Posterior vena cava (tissue), 2 donors: ENCODE data around the gene P3R3URF. TPM values are rescaled to one million over a fixed set of nuclear protein-coding genes. Genes with fewer than 3 reads are reported as not detected.
A peak's percentile ranks its signal among the peaks of the same experiment; 100 is the strongest.

Experiments used
- DNase-seq: peaks from one replicate; pipeline ENCODE4 v3.0.0-alpha.2; 2020; ENCODE audit warnings: low spot score
- intact Hi-C, 2 donors: fragments of 100-400 bp; cut with DNase I; formaldehyde crosslinking; loops; one replicate each; pipeline versions ENCODE4 v1.14.1 to v1.14.2; 2022 to 2023
- total RNA-seq, 2 donors: library from RNA; stranded (reverse); fragmentation: NEBNext Ultra II Directional; extraction: Animal tissue kit (Norgen Biotek cat#: 25700); gene quantifications; one replicate each; pipeline ENCODE4 v1.2.1, GENCODE V29; 2021
- donor health status: DM: yes; HTN: yes; CAD: no.
- donor health status: DM: yes; HTN: yes; CAD: no.

The P3R3URF gene
- total RNA-seq, 2 donors from 2014 or later: not detected

DNA sequence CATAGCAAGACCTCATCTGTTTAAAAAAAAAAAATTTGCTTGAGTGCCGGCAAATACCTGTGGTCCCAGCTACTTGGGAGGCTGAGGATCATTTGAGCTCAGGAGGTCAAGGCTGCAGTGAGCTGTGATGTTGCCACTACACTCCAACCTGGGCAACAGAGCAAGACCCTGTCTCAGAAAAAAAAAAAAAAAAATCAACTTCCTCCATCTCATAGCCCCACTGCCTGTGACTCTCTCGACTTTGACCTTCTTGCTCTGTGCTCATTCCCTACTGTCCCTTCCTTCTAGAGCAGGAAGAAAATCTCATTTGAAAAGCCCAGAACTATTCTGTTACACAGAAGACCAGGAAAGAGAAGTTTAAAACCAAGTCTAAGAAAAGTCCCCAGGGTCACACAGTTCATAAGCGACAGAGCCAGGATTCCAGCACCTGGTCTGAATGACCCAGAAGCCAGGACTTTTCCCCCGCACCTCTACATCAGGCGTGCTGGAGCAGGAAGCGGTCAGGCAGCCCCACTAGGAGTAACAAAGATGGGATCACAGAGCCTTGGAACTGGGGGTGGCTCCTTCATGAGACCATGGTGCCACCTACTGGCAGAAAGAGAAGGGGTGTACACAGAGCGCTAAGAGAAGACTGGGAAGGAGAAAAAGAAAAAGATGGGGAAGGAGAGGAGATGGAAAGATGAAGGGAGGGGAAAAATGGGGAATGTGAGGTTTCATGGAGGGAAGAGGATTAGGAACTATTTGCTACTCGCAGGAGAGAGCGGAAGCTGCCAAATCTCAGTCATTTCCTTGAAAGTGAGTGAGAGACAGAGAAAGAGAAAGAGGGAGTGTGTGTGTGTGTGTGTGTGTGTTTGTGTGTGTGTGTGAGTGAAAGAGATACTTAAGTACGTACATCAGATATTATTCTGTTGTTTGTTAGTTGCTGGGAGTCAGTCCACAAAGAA lies 3.1 kb upstream of the P3R3URF start:
- no peak for DNase-seq
- intact Hi-C loops: loop anchor here (2.0 kb wide), 2 partner anchors 143 to 145 kb away; no protein-coding TSS in a partner anchor

DNA sequence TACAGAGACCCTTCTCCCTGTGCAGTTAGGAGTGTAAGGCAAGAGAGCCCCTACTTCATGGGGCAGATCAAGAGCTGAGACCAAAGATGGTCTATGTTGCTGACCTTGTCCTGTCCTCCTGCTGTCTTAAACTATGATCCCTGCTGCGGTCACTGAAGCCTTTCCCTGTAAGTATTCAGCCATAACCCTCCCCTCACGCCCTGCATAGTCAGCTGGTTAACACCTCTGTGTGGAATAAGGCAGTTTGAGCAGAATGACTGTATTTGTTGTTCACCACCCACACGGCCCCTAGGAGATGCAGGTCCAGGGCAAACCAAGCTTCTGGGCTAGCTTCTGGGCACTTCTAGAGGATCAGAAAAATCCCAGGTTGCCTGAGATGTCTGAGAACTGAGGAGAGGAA lies 1.0 kb downstream of the P3R3URF start:
- intact Hi-C loops: no loop called here

DNA sequence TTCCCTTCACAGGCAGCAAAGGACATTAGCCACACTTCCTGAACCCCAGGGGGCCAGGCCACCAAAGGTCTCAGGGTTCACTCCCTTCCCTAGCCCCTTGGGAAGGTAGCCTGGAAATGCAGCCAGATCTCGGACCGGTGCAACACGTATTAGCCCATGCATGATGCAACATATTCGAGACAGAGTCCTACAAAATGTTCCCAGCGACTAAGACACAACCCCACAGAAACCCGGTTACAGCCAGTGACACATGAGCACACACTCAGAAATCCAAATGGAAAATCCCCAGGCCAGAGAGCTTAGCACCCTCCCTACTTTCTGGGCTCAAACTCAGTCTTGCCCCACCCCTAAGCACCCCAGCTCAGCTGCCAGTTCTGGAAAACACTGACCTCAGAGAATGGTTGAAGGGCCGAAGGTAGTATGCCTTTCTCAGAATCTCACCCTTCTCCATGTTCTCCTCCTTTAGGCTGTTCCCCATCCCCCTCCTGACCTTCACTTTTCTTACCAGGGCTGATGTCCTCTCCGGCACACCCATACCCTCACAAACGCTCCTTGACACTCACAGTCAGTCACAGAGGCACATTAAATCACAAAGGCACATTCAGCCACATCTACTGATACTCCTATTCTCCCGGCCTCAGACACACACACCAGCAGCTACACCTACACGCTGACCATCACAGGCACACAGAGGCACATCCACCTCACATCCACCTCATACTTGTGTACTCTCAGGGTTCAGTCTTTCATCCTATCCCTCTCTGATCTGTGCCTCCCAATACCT lies 1.6 kb downstream of the P3R3URF start, which contains the start of gene TSPAN1:
TSPAN1 (plus strand) TSS at position 640 of the 784 bp plus-strand sequence. CDS start 6,021 bp downstream, outside the sequence.
- intact Hi-C loops: loop anchor here in 1 of 2 donors (5.0 kb wide), 1 partner anchor 42 kb away; the partner anchor contains the start of gene PIK3R3
- DNase-seq: no peak

More for the DNA sequence above, 1.0 kb downstream of the P3R3URF start:
- DNase-seq: no peak

DNA sequence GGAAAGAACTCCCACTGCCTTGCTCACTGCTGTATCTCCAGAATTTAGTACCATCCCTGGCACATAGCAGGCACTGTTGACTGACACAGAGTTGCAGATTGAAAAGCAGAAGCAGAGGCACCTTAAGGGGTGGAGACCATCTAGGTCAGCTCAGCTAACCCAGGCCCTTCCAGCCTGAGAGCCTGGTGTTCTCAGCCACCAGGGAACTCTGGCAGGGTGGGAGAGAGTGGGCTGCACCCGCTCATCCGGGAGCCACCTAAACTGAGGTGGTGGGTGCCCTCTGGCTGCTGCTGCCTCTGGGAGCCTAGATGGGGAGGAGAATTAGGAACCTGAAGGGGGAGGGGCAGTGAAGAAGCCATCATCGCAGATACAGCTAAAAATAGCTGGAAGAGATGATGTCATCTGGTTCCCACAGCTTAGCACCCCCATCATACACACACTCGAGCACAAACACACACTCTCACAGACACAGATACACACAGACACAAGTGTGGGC lies 2.9 kb downstream of the P3R3URF start:
- intact Hi-C loops: loop anchor here in 1 of 2 donors (5.0 kb wide), 1 partner anchor 41 kb away; the partner anchor contains the start of gene PIK3R3
- DNase-seq: no peak

DNA sequence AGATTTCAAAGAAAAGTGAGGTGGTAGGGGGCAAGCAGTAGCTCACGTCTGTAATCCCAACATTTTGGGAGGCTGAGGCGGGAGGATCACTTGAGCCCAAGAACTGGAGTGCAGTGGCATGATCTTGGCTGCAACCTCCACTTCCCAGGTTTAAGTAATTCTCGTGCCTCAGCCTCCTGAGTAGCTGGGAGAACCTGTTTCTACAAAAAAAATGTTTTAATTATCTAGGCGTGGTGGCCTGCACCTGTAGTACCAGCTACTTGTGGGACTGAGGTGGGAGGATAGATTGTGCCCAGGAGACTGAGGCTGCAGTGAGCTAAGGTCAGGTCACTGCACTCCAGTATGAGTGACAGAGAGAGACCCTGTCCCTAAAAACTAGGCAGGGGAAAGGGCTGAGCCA lies 4.0 kb downstream of the P3R3URF start:
- intact Hi-C loops: loop anchor here in 1 of 2 donors (5.0 kb wide), 1 partner anchor 40 kb away; the partner anchor contains the start of gene PIK3R3
- no peak for DNase-seq

DNA sequence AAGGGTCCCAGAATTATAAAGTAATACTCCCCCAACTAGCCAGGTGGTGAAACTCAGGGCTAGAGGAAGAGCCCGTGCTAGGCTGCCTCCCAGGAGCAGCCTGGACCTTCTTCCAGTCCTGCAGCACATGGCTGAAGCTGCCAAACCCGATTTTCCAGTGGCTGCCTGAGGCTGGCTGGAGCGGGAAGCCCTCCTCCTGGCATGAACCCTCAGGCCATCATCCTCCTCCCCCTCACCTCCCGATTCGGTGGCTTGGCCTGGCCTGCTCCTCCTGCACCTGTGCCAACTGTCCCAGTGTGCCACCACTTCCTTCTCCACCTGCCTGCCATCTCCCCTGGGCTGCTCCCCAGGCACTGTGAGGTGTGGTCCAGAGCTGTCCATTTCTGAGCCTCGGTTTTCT lies 4.4 kb downstream of the P3R3URF start:
- intact Hi-C loops: loop anchor here in 1 of 2 donors (5.0 kb wide), 1 partner anchor 40 kb away; the partner anchor contains the start of gene PIK3R3
- no peak for DNase-seq

DNA sequence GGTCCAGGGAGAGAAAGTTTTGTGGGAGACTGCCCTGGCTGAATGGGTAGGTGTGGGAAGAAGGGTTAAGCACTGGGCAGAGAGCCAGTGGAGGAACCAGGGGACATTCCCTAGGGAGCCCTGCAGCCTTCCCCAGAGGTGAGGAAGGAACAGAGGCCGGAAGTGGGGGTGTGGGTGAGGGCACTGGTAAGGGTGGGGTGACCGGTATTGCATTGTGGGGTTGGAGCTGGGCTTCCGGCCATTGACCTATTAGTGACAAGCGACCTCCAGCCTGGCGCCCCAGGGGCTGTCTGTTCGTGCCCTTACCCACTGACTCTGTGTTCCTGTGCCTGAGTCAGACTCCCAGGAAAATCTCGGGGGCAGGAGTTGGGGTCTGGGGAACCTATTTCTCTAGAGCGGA lies 4.9 kb downstream of the P3R3URF start:
- DNase-seq: no peak
- intact Hi-C loops: loop anchor here in 1 of 2 donors (5.0 kb wide), 1 partner anchor 39 kb away; the partner anchor contains the start of gene PIK3R3

DNA sequence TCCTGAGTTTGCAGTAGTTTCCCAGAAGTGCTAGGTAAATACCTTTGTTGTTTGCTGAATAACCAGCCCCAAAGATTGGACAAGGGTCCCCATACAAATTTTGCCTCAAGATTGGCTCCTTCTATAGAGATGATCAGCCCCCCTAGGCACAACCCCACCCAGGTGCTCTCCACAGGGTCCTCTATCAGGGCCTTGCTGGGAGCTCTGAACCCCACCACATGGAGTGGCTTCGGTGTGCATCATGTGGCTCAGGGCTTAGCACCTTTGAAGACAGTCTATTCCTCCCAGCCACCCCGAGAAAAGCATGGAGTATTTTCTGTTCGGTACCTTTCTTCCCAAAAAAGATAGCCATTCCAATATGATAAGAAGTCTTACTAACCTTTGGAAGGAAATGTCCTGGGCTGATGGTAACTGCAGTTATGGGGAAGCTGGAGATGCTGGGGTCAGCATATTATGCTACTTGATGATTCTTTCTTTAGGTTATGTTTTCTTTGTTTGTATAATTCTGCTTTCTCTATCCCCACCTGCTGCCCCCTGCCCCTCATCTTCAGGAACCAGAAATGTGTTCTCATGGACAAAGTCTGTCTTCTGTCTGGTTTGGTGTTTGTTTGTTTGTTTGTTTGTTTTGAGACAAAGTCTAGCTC lies 6.4 kb downstream of the P3R3URF start:
- intact Hi-C loops: loop anchor here in 1 of 2 donors (5.0 kb wide), 1 partner anchor 38 kb away; the partner anchor contains the start of gene PIK3R3
- DNase-seq: no peak

DNA sequence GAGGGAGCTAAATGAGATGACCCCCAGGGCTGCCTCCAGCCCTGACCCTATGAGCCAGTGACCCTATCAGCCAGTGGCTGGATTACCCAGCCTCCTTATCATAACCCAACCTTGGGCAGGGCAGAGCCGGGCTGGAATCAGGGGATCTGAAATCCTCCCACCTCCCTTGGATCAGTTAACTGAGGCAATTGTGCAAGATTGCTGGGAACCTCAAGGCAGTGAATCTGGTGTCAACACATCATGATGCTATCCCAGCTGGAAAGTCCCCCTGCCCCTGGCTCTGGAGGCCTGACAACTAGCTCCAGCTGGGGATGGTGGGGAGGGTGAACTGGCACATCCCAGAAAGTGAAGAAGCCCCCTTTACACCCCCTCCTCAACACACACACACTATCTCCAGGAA lies 7.8 kb downstream of the P3R3URF start:
- no peak for DNase-seq
- intact Hi-C loops: no loop called here

DNA sequence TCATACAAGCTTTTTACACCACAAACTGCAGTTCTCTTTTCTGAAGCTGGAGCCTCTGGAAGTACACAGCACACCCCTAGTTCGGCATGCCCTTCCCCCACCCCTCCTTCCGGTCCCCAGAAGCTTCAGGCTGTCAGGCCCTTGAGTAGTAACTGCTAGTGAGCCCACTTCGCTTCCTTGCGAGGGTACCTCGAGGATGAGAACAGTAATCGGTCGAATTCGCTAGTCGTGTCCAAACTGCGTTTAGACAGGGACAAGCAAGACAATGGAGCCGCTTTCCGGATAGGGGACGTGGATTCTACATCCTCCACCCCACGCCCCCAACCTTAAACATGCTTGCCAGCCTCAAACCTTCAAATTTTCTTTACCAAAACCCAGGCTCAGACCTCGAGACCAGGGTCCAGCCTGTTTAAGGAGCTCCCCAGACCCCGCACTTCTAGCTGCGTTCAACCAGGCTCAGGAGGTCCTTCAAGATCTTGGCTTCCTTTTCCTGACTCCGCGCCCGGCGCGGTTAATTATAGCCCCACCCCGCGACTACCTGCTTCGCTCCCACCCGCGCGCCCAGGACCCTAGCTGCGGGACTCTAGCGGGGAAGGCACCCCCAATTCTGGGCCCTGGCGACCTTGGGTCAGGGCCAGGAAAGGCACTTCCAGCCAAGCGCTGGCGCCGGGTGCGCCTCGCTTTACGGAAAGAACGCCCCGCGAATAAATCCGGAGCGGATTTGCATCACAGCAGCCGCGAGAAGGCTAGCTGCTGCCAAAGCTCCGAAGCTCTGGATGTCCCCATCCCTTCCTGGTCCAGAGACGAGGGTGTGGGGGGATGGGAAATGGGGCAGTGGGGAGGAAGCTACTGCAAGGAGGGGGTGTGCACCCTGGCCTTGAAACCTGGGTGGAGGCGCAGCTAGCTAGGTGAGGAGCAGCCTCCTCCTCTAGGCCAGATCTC lies 9.5 kb downstream of the P3R3URF start:
- intact Hi-C loops: no loop called here
- peak; percentile 86 for DNase-seq

DNA sequence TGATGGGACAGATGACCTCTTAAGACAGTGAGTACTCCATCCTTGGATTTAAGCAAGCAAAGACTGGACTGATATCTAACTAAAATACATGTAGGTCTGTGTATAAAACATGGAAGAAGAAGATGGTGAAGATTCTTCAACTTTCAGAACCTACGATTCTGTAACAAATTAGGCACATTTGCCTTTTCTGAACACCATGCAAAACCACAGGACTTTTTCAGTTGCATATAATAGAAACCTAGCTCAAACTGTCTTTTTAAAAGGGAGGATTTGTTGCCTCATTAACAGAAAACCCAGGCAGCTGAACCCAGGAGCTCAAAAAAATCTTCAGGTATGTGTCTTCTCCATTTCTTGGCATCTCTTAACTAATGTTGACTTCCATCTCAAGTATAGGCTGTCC lies 16.1 kb downstream of the P3R3URF start:
- DNase-seq: no peak
- intact Hi-C loops: no loop called here

DNA sequence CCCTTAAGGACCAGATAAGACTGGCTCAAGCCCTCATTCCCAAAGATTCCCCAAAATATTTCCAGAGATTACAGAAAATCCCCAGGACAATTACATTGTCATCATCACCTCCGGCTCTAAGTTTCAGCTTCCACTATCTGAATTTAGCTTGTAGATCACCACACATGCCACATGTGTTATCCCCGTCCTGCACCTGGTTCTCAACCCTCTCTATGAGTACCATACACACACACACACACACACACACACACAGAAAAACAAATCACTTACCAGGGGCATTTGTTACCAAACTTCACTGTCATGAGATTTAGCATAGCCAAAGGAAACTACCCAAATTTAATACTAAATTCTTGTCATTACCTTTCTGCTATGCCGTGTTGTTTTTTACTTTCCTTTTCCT lies 16.8 kb downstream of the P3R3URF start:
- intact Hi-C loops: no loop called here
- no peak for DNase-seq

DNA sequence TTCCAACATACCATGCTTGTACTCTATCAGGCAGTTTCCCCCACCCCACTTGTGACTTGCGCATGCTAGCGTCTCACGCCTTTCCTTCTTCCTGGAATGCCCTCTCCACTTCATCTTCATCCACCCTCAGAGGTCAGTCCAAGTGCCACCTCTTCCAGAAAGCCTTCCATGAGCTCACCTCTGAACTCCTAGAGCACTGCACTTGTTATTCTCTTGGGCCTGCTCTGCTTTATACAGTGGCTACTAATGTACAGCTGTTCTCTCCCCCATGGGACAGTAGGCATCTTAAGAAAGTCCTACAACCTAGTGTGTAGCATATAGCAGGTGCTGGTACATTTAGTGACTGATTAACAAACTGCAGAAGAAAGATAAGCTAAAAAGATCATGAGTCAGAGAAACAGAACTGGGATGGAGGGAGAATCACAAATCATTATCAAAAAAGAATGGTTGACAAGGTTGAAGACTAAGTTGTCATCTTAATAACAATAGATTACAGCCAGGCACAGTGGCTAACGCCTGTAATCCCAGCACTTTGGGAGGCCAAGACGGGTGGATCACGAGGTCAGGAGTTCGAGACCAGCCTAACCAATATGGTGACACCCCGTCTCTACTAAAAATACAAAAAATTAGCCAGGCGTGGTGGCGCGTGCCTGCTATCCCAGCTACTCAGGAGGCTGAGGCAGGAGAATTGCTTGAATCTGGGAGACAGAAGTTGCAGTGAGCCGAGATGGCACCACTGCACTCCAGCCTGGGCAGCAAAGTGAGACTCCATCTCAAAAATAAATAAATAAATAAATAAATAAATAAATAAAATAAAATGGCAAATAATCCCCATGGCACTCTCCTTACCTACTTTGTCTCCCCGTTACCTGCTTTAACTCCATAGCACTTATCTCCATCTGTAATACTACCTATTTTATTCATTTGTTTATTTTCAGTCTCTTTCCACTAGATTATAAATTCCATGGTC lies 17.7 kb downstream of the P3R3URF start:
- intact Hi-C loops: no loop called here
- DNase-seq: no peak

DNA sequence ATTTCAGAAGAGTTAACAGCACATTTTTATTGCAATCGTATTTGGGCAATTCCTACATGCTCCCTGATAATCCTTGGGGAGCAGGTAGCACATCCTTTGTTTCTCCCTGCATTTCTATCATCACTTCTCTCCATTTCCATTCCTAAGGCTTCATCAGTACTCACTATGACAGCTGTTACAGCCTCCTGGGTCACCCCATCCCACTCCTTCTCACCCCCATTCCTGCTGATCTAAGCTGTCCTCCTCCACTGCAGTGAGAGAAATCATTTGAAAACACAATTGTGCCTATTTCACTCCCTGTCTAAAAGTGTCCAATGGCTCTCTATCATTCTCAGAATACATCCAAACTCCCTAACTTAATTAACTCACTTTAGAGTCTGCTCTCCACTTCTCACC lies 18.4 kb downstream of the P3R3URF start:
- intact Hi-C loops: no loop called here
- DNase-seq: no peak

DNA sequence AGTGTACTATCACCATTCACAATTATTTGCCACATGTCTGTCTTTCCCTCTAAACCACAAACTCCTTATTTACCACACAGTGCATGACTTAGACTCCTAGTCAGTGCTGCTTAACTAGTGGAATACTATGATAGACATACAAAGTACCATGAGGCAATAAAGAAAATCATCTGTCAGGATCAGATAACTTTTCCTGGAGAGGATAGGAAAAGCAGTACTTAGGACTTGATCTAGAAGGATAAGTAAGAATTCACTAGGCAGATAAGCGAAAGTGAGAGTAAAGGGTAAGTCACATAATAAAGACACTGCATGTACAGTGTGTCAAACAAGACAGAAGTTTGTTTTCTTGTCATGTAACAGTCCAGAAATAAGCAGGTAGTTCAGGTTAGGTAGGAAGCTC lies 22.6 kb downstream of the P3R3URF start:
- intact Hi-C loops: no loop called here
- no peak for DNase-seq

DNA sequence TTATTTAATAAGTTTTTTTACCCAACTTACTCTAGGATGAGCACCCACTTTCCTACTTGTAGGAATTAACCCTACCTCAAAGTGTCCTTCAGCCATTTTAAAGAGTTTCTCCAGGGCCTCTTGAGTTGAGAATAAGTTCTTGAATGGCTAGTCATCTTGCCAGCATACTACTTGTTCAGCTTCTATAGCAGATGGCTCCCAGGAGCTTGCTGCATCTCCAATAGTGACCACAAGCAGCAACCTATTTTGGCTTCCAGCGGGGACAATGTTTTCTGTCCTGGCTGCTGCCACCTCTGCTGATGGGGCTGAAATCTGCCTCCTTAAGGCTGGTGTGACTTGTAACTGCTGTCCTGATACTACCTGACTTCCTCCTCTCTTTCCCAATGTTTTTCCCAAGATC lies 23.1 kb downstream of the P3R3URF start:
- intact Hi-C loops: no loop called here
- no peak for DNase-seq

DNA sequence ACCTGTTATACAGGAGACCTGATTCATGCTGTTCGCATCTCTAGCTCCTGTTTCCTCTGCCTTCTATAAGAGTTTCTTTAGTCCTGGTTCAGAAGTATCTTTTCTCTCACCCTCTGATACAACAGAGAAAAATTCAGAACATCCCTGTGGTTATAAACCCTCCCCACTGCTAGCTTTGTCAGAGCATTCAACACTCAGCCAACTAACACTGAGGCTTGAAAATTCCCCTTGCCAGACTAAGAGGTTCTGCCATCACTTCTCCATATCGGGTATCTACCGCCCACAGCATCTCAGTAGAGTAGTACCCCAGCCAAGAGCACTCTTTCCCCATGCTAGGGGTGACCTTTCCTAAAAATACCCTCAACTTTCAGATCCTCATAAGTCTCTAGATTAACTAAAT lies 24.3 kb downstream of the P3R3URF start:
- intact Hi-C loops: no loop called here
- DNase-seq: no peak
